HG02610 (cell line): ENCODE data around the gene KCNAB1.
"Not testable (repeated sequence)": the region's sequence is repeated elsewhere in the genome, so short reads cannot be mapped to it uniquely, and the experiment has no call there.

ENCODE experiments used
- ATAC-seq: cut with Tn5 transposase; IDR thresholded peaks from one replicate; pipeline ENCODE4 v1.9.1; 2021; ENCODE audit warnings: mild to moderate bottlenecking, moderate library complexity; ENCODE audit not compliant: unreplicated experiment

Gene KCNAB1

DNA sequence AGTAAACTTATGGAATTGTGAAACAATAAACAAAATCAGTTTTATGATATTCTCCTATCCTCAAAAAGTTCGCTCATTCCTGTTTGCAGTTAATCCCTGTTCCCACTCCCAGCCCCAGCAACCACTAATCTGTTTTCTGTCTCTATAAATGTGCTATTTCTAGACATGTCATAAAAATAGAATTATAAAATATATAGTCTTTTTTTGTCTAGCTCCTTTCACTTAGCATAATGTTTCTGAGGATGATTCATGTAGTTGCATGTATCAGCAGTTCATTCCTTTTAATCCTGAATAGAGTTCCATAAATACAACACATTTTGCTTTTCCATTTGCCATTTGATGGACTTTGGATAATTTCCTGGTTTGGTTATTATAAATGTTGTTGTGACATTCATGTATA lies 140.0 kb downstream of the KCNAB1 start:
- ATAC-seq: no peak

DNA sequence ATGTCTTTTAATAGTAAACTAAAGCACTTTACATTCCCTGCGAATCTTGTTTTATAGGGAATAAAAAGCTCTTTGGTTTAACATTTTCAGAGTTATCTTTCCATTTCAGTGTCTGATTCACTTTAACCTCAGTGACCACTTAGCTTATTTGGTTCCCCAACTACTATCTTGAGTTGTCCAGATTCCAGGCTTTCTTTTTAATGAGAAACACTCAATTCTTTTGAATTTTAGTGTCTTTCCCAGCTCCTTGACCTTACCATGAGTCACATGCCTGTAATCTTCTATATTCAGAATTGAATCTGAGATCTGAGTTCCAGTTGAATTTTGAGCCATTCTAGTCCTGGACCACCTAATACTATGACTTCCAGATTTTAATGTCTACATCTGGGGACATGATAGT lies 144.4 kb downstream of the KCNAB1 start:
- no peak for ATAC-seq

DNA sequence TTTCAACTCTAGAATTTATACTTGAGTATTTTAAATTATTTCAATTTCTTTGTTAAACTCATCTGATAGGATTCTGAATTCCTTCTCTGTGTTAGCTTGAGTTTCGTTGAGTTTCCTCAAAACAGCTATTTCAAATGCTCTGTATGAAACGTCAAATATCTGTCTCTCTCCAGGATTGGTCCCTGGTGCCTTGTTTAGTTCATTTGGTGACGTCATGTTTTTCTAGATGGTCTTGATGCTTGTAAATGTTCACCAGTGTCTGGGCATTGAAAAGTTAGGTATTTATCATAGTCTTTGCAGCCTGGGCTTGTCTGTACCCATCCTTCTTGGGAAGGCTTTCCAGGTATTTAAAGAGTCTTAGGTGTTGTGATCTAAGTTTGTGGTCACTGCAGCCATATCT lies 151.1 kb downstream of the KCNAB1 start:
- ATAC-seq: no peak

DNA sequence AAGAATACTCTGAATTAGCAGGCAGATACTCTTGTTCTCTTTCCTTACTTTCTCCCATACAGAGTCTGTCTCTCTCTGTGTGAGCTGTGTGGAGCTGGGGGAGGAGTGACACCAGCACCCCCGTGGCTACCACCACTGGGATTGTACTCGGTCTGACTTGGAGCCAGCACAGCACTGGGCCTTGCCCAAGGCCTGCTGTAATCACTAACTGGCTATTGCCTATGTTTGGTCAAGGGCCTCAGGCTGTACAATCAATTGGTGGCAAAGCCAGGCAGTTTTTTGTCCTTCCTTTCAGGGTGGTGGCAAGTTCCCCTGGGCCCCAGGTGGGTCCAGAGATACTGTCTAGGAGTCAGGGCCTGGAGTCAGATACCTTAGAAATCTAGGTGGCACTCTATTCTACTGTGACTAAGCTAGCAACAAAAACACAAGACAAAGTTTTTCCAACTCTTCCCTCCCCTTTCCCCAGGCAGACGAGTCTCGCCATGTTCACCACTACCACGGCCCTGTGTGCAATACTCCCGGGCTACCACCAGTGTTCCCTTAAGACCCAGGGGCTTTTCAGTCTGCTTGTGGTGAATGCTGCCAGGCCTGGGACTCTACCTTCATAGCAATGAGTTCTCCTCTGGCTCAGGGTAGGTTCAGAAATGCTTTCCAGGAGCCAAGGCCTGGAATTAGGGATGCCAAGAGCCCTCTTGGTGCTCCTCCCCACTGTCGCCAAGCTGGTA lies 151.8 kb downstream of the KCNAB1 start:
- no peak for ATAC-seq

DNA sequence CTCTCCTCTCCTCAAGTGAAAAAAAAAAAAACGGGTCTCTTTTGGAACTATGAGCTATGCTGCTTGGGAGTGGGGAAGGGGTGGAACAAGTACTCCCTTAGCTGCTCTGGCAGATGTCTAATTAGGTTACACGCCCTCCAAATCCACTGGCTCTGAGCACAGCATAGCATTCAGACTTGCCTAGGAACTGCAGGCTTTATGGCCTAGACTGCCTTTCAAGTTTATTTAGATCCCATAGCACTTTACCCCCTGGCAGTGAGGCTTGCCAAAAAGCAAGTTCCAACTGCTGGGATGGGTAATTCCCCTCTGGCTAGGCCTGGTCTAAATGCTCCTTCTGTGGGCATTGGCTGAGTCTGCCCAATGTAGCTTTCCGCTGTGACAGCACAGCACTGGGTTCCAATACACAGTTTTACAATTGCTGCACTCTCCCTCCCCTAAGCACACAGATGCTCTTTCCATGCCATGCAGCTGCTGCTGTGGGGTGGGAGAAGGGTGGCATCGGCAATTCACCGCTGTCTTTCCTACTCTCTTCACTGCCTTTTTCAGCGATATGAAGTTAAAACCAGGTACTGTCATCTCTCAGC lies 152.8 kb downstream of the KCNAB1 start:
- ATAC-seq: no peak

DNA sequence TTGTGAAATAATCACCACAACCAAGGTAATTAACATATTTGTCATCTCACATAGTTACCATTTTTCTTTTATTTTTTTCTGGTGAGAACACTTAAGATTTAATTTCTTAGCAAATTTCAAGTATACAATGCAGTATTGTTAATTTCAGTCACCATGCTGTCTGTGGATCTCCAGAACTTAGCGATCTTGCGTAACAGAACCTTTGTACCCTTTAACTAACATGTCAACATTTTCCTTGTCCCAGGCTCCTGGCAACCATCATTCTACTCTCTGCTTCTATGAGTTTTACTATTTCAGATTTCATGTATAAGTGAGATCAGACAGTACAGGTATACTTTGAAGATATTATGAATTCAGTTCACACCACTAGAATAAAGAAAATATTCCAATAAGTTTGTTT lies 154.4 kb downstream of the KCNAB1 start:
- ATAC-seq: no peak

DNA sequence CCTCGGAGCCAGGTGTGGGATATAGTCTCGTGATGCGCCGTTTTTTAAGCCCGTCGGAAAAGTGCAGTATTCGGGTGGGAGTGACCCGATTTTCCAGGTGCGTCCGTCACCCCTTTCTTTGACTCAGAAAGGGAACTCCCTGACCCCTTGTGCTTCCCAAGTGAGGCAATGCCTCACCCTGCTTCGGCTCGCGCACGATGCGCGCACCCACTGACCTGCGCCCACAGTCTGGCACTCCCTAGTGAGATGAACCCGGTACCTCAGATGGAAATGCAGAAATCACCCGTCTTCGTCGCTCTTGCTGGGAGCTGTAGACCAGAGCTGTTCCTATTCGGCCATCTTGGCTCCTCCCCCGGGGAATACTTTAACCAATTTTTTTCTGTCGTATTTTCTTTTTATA lies 164.3 kb downstream of the KCNAB1 start:
- not testable (repeated sequence) for ATAC-seq

DNA sequence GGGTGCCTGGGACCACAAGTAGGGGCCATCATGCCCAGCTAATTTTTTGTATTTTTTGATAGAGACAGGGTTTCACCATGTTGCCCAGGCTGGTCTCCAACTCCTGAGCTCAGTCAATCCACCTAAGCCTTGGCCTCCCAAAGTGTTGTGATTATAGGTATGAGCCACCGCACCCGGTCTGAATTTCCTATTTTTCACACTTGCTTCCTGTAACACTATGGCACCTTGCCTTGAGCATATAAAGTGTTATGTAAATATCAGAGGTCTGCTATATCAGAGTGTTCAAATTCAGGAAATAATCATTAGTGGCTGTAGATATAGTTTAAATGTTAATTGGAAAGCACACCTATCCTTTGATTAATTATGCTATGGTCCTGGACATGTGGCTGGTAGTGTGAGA lies 165.2 kb downstream of the KCNAB1 start:
- no peak for ATAC-seq

DNA sequence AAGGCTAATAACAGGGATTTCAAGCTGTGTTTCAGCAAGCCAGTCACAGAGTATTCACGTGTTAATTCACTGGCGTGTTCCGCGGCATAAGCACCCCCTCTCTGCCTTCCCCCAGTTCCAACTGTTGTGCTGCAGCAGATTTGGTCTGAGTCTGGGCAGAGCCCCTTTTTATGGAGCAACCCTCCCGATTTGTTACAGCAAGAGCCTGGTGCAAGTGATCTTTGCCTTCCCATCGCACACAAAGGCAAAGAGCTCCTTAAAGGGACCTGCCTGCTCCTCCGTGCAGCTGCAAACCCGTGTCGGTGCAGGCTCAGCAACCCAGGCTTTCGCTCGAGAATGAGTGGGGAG lies 170.5 kb downstream of the KCNAB1 start:
- no peak for ATAC-seq

DNA sequence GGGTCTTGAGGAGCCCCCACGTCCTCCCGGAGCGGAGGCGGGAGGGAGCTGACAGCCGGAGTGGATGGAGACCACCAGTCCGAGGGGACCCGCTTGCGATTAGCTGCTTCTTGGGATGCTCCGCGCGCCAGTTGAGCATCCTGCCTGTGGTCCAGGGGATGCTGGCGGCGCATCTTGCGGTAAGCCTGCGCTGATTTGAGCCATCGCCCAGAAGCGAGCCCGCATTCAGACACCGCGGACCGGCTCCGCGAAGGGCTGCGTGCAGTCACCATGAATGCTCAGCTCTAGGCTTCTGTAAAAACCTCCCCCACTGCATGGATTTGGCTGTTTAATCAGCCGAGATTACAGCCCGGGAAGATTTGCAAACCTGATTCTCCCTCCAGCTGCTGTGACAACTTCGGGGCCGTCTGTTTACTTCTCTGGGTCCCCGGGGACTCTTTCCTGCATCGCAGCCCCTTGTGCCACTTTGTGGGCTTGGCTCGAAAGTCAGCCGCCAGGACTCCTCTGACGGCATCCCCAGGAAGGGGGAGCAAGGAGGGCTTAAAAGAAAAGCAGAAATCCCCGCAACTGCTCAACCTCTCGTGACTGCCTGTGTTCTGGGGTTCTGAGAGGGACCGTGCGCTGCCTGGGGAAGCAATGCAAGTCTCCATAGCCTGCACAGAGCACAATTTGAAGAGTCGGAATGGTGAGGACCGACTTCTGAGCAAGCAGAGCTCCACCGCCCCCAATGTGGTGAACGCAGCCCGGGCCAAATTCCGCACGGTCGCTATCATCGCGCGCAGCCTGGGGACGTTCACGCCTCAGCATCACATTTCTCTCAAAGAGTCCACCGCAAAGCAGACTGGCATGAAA lies 171.1 kb downstream of the KCNAB1 start:
- ATAC-seq: no peak

DNA sequence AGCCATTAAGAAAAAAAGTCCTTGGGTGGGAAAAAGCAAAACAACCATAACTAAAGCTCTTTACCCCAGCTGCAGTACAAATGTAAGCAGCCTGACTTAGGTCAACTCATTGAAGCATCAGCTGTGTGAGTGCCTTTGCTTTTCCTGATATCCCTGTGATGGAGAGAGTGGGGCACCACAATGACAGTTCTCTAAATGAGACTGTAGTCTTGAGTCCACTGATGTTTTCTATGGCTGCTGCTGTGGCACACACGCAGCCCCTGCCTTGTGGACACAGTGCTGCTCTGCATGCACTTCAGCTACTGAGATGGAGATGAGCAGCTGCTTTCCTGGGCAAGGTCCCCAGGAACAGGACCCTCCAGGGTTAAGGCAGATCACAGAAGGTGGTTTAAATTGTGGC lies 173.2 kb downstream of the KCNAB1 start:
- no peak for ATAC-seq

DNA sequence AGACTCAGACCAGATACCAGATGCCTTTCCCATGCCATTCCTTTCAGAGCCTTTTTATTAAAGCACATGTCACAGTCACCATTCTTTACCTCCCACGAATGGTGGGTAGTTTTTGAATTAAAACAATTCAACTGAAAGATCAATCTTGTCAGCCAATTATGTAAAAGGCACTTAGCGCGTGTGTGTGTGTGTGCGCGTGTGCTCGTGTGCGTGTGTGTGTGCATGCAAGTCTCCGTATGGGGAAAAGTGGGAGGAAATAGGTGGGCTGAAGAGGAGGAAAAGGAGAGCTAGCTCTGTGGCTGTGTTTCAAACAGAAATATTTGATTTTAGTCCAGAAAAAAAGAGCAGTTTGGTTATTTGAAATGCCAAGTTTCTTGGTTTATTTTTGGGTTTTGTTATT lies 177.2 kb downstream of the KCNAB1 start:
- ATAC-seq: no peak

DNA sequence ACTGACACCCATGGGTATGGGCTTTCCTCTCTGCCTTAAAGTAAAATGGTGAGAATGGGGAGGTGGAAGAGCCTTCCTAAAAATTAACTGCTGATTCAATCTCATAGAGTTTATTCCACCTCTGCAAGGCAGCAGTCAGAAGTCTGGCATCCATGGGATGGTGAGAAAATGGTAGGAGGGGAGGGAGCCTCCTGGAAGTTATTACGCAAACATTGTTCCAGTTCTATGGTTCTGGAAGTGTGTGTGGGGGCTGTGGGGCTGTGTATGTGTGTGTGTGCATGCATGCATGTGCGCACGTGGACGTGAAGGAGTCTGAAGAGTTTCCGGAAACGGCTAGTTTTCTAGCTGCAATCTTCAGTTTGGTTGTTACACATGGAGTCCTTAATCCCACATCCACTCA lies 177.6 kb downstream of the KCNAB1 start:
- no peak for ATAC-seq

DNA sequence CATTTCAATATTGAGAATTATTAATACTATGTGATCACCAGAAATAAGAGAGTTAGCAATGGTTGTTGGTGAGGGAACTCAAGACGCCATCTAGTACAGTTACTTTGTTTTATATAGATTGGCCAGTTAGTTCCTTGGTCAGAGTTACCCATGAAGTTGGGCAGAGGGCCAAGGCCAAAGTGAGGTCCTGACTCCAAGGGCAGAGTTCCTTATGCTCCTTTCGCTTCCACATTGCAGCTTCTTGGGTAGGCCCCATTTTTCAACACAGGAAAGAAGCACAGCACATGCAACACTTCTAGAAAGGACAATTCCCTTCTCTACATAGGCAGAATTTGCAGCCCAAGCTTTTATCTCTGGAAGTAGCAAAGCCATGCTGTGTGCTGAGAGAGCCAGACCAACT lies 178.6 kb downstream of the KCNAB1 start:
- no peak for ATAC-seq

DNA sequence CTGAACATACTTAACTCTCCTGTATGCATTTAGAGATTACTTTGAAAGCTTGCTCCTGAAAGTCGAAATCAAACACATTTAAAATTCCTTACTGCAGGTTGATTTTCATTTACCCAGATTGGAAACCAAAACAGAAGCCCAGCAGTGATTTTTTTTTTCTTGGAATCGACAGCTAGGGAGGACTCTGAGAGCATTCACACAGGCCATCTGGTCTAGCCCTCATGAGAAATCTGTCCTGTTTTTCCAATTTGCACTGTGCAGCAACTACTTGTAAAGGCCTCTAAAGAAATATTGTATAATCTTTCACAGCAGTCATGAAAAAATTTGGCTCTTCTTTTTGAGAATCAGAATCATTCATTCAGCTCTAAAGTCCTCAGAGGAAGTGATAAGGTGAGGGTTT lies 179.2 kb downstream of the KCNAB1 start:
- no peak for ATAC-seq

DNA sequence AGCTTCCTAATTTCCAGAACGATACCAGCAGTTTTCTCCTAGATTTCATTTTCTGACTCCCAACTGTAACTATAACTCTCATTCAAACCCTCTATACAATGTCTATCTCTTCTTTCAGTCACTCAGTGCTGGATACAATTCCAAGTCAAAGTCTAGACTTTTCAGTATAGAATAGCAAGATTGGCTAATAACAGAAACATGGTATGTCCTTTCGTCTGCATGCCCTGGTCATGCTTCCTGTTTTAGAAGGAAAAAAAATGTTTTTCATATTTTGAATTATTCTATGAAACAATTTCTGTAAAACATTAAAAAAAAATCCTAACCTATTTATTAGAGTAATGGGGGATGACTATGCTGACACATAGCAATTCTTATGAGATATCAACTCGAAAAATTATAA lies 180.0 kb downstream of the KCNAB1 start:
- no peak for ATAC-seq

DNA sequence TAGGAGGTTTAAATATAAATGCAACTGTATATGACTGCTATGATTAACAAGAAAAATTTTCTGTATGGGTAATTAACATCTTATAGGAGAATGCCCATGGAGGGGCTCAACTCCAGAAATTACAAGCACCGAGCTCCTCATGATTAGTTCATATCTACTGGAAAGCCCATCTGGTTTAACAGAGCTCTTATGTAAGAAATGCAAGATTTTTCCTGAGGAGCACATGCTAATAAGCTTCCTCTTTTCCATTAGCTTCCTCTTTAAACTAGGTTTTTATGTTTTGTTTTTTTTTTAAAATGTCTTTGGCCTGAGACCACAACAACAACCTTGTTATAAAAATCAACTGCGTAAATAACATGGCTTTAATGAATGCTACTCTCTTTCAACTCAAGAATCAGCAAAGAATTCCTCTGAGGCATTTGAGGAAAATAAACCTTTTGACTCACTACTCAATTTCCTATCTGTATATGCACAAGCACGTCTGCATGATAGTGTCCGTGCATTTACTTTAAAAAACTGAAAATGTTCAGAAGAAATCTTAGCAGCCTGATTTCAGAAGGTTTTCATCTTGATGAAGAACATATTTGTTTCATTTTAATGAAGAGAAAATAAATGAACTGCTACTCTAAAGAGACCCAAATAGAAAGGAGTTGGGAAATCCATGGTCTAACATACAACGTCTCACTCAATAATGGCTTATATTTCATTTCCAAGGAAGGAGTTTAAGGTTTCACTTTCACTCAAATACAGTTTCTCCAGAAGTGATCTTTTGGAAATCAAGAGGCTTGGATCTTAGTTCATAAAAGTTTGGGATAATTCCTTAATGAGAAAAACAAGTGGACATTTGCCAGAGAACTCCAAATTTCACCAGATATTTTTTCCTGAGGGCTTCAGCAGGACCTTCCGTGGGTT lies 180.8 kb downstream of the KCNAB1 start:
- no peak for ATAC-seq

DNA sequence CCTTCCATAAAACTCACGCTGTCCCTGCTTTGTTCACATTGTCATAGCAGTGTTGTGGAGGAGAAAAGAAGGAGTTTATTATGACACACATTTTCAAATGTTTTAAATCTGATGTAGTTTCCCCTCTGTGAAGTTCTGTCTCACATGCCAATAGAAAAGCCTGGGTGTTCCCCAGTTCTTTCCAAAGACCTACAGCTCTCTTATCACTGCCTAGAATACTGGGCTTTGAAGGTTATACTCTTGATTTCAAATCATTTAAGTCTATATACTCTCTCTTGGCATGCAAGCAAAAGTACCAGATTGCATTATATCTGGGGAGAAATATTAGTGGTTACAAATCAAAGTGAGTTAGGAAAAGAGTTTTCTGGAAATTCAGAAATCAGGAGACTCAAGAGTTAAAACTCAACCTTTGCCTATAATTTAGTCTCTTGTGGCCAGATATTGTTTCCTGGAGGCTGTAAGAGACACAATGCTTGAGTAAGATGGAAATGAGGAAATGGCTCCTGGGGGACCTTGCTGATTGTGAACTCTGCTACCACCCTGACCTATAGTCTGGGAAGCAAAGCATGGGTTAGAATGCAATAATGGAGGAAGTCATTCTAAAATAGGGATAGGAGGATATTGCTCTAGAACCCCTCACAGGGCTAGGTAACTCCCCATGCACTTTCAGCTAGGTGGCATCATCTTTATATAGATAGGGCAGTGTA lies 182.8 kb downstream of the KCNAB1 start:
- ATAC-seq: no peak

DNA sequence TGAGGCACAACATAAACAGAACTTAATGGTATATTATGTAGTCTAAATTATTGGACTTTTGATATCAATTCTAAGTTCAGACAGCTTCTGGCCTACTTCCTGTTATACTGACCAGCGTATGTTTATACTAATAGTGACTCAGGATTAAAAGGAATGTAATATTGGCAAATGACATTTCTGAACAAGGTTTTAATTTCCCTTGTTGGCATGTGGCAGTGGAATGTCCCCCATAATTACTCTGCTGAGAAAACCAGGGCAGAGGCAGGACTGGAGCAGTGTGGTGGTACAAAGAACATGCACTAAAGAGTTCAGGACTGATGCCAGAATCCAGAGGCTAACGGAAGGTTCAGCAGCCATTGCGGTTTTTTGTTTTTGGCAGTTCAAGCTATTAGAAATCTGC lies 184.0 kb downstream of the KCNAB1 start:
- ATAC-seq: no peak

DNA sequence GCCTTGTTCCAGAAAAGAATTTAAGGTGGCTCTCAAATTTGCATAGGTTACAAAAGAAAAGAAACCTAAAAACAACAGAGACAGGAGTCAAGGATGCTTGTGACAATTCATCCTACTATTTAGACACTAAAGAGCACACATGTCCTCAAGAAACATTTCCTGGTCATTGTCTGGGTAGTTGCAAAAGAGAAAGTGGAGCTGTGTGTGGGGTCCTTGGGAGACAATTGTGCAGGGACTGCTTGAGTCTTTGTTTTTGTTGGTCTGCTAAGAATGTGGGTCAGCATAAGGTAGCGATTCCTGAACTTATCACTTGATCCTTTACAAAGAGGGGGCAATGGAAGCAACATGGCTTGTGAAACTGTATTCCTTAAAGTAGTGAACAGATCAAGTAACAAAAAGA lies 185.3 kb downstream of the KCNAB1 start:
- no peak for ATAC-seq

DNA sequence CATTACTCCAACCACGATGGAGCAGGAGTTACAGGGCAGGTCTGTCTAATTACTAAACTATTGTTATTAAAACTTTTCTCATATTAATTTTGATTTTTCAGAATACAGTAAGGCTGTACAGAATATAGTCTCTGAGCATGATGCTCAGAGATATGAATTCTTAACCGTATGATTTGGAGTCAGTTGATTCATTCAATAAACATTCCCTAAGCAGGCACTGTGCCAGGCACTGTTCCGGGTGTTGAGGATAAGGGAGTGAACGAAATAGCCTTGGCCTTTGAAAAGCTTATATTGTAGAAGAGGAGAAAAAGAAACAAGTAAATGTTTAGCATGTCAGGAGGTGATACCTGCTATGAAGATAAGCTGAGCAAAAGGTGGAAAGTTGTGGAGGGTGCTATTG lies 187.3 kb downstream of the KCNAB1 start:
- ATAC-seq: no peak
